Stimulated activated CD8-positive, alpha-beta memory T cell treated with anti-CD3 and anti-CD28 coated beads, Interleukin-12 subunit alpha, Interleukin-12 subunit beta, amount 100 ng/mL, for 1 hour (primary cell): Measurements from ENCODE around the gene SLC38A6.
"Not testable (repeated sequence)": the region's sequence is repeated elsewhere in the genome, so short reads cannot be mapped to it uniquely, and the experiment has no call there.

ENCODE experiments used
- DNase-seq: peaks from one replicate; pipeline ENCODE4 v3.0.0-alpha.2; 2020; ENCODE audit warnings: low read depth

SLC38A6 gene

DNA sequence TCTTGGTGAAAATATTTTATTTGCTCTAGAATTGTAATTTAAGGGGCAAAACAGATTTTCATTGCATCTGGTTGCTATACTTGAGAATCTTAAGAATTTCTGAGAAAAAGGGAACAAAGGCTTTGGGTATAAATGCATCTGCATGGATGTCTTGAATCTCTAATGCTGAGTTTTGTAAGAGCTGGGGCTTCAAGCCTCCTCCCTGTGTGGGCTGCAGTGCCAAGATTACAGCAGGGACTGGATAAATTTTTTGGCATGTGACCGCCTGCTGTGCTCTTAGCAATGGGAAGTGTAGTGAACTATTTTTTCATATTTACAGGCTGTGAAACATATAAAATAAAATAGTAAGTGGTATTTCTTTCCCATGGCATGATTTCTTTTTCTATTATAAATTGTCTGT lies 70.0 kb downstream of the SLC38A6 start:
- no peak for DNase-seq

DNA sequence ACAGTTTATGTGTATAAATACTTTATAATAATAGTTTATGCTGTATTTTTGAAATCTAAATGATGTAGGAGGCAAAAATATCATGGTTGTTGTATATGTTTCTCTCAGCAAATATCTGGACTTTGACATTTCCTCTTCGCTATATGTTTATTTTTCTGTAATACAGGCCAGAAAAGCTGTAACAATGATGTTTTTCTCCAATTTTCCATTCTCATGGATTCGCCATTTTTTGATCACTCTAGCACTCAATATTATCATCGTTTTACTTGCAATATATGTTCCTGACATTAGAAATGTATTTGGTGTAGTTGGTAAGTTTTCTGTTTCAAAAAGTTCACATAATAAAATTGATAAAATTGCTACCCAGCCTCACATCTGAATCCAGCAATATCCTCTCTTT lies 70.6 kb downstream of the SLC38A6 start:
- no peak for DNase-seq

DNA sequence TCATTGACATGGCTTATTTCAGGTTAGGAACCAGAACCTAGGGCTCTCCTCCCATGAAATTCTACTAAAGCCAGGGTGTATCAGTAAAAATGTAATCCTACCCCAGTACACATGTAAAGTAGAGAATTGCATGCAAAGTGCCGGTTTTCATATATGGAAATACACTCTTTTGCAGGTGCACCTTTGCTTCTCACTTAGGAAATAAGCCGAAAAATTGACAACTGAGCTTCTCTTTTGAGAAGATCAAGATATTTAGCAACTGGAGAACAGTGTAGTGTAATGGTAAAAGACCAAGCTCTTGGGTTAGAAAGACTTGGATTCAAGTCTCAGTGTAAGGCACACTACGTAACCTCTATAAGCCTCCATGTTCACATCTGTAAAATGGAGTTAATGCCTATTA lies 82.4 kb downstream of the SLC38A6 start:
- DNase-seq = no peak

DNA sequence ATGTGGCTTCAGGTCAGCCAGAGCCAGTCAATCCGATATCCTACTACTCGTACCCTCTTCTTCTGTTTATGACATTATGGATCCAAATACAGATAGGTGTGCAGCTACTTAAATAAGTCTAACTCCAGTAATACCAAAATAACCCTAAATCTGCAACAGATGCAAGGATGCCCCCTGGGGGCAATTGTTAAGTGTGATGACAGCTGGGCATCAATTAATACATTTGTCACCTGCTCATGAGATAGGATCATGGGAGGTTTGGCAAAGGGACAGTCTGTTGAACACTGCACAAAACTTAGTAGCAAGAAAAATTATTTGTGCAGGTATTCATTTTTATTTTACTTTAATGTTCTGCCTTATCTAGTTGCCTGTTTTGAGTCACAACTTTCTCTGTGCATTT lies 83.2 kb downstream of the SLC38A6 start:
- DNase-seq = no peak

DNA sequence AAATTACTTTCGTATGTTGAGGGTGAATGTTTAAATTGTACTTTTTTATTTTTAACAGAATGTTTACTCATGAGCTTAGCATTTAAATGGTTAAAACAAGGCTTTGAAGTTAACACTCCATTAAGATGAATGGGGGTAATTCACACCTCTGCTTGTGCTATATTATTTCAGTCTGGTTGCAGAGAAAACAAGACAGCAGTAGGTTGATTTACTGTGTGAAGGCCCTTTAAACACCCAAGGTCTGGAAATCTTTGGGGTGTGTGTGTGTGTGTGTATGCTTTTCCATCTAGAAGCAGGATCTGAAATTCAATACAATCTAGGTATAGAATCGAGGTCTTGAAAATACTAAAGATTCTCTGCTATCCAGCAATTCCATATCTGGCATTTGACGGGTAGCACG lies 83.8 kb downstream of the SLC38A6 start:
- no peak for DNase-seq

DNA sequence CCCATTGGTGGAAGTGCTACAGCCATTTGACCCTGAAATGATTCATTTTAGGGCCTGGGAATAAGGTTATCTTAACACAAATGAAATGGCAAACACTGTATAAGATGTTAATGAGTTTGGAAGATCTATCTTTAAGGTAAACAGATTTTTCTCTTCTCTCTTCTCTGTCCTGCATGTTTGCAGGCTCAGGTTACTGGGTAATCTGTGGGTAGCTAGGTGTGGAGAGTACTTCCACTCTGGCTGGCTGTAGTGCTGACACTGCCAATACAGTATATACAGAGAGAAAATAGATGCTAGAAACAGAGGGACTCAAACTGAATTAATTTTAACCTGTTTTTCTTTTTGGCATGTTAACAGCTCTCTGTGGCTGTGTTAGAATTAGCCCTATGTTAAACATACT lies 84.6 kb downstream of the SLC38A6 start:
- DNase-seq = no peak

DNA sequence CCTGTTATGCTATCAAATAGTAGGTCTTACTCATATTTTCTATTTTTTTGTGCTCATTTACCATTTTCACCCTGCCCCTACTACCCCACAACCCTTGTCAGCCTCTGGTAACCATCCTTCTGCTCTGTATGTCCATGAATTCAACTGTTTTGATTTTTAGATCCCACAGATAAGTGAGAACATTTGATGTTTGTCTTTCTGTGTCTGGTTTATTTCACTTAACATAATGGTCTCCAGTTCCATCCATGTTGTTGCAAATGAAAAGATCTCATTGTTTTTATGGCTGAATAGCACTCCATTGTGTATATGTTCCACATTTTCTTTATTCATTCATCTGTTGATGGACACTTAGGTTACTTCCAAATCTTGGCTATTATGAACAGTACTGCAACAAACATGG lies 91.4 kb downstream of the SLC38A6 start:
- DNase-seq = not testable (repeated sequence)

DNA sequence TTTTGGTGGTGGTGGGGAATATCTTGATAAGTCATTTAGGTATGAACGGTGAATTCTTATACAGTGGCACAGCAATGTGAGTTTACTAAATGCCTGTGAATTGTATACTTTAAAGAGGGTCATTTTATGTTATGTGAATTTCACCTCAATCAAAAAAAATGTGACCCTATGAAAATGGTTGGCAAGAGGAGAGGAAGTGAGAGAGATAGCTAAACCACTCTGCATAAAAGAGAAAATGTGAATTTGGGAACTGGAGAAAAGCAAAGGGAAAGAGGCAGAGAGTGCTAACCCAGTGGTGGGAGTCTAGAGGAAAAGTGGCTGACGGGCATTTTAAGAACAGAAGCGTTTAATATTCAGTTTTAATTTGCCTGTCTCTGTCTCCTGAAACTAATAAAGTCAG lies 93.8 kb downstream of the SLC38A6 start:
- DNase-seq = no peak

DNA sequence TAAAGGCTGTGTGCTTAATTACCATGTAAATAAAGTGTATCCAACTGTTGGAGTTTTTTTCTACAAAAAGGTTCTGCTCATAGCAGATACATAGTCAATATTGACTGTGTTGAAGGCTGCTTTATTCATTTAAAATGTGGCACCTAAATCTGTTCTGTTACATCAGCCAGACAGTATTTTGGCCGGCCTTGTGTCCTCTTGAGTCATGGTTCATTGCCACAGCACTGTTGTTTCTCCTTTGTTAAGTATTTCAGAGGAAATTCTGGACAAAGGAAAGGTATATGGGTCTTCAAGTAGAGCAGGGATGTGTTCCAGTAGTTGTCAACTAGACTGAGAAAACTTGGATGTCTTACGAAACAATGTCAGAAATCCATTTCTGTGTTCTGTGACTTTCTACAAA lies 95.5 kb downstream of the SLC38A6 start:
- no peak for DNase-seq

DNA sequence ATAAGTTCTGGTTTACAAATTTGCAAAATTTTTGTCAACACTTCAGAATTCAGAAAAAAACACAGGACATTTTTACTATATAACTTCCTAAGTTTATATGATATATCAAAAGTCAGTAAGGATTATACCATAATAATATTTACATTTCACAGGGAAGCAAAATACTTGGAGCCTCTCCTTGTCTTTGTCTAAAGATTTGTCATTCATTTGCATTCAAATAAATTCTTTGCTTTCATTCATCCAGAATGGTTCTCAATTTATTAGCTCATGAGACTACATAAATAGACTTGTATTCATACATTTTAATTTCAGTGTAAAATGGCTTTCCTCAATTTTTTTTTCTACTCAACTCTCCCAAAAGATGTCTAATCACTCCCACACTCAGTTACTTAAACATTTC lies 96.4 kb downstream of the SLC38A6 start:
- no peak for DNase-seq

DNA sequence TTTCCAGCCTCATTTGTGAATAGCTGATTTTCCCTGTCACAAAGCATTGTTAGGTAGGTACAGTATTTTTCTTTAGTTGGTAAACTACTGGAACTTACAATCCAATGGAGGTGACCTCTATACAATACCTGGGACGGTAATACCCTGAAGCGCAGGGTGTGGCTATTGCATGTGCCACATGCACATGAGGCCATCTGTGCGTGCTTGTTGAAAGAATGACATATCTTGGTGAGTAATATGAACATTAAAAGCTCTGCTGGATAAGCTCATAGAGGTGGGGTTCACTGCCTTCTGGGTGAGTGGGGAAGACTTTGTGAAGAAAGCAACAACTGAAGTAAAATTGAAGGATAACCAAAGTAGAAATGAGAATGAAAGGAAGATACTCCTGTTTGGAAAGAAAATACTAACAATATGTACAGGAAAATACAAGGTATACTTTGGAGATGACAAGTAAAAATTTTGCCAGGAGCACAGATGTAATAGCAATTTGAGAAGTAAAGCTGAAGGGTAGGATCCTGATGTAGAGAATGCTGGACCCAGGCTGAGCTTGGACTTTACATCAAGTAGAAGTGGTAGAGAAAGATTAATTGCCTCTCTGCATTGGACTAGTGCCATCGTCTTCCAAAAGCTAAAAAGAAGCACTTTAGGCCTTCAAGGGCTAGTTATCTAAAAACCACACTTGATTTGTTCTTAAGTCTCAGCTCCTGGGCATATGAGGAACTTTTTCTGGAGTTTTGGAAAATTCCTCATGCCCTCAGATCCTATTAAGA lies 97.1 kb downstream of the SLC38A6 start:
- DNase-seq = no peak

DNA sequence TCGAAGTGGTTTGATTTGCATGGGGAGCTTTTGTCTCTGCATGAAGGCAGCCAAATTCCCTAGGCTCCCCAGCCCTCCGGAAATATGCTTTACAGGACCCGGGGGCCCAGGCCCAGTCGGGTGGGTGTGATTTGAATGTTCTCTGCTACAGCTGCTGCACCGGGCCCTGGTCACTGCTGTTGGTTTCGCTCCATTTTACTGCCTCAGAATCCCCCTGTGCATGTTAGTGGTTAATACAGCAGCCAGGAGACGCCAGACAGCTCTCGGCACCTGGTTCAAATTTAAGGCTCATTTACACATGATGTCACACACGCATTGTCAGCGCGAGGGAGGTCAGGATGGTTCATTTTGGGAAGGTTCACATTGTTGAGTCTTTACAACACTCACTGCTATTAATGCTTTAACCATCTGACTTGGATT lies 99.6 kb downstream of the SLC38A6 start:
- no peak for DNase-seq

DNA sequence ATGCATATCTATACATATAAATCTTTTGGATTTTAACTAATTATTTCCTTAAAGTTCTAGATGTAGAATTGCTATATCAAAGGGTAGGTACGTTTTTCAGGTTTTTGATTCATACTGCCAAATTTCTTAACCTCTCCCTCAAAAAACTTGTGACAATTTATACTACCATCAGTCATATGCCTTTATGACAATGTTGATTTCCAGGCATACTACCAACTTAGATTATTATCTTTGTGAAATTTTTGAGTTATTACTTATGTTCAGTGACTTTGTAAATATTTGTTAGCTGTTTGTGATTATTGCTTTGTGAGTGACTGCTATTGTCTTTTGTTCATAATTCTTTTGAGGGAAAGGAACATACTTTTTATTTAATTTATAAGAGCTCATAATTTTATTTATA lies 107.0 kb downstream of the SLC38A6 start:
- DNase-seq = no peak

DNA sequence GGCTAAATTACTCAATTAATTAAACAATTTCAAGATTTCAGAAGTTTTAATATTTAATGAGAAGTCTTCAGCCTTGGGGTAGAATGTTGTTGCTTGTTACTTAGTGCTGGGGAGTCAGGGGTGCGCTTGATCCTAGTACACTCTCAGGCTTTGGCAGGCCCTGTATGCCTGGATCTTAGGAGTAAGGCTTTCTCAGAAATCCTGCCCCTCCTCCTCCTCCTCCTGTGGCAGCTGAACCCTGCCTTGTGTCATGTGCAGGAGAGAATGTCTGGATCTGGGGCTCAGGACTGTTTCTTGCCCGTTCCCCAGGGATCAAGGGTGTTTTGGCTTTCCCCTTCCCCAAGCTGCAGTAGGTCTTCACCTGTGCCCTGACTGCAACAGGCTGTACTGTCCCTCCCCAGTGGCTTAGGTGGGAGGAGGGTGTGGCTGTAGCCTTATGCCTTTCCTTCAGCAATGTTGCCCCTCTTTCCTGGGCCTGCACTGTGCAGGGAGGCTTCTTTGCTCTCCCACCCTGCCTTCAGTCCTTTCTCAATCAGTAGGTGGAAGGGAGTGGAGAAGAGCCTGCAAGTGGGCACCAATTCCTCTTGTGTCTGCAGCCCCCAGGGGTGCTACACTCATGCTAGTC lies 108.2 kb downstream of the SLC38A6 start:
- no peak for DNase-seq

DNA sequence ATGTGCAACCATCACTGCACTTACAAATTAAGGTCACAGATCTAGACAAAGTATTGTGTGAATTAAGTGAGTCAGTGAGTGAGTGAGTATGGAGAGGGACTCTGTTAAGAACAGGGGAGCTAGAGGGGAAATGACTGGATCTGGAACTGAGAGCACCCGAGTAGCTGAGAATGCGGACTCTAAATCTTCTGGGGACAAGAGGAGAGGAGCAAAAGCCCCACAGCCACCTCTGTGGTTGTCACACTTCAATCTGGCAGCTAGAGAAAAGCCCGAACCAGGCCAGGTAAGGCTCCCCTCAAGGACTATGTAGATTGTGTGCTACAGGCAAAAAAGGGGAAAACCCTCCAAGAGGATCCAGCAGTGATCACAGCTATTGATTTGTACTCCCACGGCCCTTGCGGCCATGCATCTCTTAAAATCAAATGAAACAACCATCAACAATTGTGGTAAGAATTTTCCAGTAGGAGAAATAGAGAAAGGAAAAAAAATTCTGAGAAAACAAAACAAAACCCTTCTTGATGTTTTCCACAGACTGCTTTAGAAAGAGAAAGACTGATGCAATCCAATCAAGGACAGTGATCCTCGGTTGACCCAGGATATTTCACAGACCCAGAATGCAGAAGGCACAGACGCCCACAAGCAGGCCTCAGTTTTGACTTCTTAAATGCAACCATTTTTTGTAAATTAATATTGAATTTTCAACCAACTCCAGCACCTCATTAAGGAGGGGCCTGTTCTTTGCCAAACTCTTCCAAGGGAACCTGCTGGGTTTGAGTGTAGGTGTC lies 109.6 kb downstream of the SLC38A6 start:
- no peak for DNase-seq

DNA sequence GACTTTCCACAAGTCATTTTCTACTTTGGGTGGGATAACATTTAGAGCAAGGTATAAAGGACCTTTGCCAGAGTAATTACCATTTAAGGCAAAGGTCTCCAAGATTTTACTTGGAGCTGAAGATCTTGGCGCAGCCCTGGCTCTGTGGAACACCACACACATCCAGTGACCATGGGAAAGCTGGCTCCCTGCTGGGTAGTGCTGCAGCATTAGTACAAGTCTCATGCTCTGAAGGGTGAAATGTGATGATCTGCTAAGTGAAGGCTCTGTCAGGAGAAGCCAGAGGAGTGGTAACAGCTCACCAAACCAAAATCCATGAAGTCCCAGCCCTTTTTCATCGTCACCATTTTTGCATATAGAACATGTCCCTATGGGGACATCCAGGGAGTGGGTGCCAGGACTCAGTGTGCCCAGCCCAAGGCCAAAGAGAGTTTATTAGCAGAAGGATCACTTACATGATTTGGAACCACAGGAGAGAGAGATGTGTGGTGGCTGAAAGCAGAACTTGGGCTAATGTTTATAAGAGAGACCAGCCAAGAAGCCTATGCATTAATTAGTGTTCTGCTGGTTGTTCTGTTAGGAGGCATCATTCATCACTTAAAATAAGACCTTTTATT lies 110.7 kb downstream of the SLC38A6 start:
- no peak for DNase-seq

DNA sequence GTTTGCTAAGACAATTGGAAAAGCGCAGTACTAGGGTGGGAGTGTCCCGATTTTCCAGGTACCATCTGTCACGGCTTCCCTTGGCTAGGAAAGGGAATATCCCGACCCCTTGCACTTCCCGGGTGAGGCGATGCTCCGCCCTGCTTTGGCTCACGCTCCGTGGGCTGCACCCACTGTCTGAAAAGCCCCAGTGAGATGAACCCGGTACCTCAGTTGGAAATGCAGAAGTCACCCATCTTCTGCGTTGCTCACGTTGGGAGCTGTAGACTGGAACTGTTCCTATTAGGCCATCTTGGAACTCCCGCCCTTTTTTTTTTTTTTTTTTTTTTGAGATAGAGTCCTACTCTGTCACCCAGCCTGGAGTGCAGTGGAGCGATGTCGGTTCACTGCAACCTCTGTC lies 117.1 kb downstream of the SLC38A6 start:
- not testable (repeated sequence) for DNase-seq

DNA sequence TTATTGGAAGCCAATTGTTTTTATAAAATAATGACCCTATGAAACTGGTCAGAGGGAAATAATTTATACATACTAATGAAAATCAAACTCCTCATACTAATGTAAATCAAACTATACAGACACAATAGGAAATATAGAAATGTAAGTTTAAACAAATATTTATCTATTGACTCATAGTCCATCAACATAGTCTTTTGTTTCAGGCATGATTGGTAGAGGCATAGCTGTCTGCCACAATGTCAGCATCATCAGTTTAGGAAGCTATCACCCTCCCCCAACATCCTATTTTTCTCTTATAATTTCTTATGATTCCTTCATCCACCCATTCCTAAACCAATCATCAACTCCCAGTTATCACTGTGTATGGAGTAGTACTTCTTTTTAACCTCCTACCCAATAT lies 117.7 kb downstream of the SLC38A6 start:
- DNase-seq = no peak

DNA sequence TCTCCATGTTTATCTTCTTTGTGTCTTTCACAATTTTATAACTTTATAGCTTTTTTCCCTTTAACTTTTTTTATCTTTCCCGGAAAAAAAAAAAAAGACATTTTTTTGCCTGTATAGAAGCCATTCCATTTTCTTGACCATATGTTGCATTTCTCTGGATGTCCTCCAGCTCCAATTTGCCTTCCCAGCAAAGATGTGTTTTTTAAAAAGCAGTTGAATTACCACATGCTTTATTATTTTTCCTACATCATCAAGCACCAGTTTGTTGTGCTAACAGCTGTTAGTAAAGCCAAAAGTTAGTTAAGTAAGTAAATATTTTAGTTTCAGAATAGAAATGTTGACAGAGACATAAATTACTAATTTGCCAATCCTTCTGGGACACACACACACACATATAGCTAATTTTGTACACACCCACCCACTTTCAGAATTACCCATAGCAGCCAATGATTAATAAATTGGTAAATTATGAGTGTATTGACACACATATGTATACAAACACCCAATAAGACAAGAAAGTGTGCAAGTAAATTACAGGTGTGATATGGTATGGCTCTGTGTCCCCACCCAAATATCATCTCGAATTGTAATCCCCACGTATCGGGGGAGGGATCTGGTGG lies 118.3 kb downstream of the SLC38A6 start:
- DNase-seq = no peak

DNA sequence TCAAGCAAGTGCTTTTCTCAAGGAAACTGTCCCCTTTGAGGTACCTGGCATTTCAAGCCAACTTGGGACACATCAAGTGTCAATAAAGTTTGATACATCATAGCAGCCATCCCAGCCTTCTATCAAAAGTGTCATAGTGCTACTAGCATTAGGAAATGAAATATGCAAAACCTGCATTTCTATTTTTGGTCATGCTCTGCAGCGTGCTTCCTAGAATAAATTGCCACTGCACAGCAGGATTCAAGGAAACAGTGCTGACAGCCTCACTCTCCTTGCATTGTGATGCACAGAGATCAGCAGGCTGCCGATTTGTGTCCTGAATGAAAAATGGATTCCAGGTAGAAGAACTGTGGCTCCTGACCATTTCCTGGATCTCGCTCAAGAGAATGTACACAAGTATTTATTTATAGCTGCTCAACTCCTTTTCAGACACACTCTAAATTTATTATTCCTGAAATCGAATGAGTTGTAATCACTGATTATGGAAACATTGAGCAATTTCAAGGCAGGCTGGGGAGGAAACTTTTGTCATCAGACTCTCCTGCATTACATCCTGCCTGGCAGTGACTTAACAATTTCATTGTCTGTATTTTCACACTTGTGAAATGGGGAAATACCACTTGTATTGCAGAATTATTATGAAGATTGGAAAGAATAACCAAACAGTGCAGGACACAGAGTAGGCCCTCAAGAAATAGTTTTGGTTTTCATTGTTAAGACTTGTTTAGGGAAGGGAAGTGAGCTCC lies 120.9 kb downstream of the SLC38A6 start:
- DNase-seq = no peak
